Neuron (in vitro differentiated cells): ENCODE results near the gene RBM46.
"Not testable (repeated sequence)": the region's sequence is repeated elsewhere in the genome, so short reads cannot be mapped to it uniquely, and the experiment has no call there.

Experiments
- H2AFZ ChIP-seq: one replicate; pipeline ENCODE4 v1.6.1; 2013; ENCODE audit warnings: low read depth, mild to moderate bottlenecking, inconsistent platforms, low read length, moderate library complexity
- H3K27me3 ChIP-seq: one replicate; pipeline ENCODE4 v1.6.1; 2013; ENCODE audit warnings: low read length; ENCODE audit not compliant: insufficient read depth
- H3K36me3 ChIP-seq: one replicate; pipeline ENCODE4 v1.6.1; 2013; ENCODE audit warnings: low read length; ENCODE audit not compliant: insufficient read depth
- H3K4me1 ChIP-seq: one replicate; pipeline ENCODE4 v1.6.1; 2013; ENCODE audit warnings: low read length; ENCODE audit not compliant: insufficient read depth
- H3K4me3 ChIP-seq: 2 replicates; pipeline ENCODE4 v1.5.1; 2013; ENCODE audit warnings: mild to moderate bottlenecking, low read length, moderate library complexity
- H3K9me3 ChIP-seq: one replicate; pipeline ENCODE4 v1.6.1; 2013; ENCODE audit warnings: low read length

The RBM46 gene

GRCh38 chr4:154868414-154869194 is 87.5 kb downstream of the RBM46 start:
- H3K4me1 ChIP-seq, result no peaks in the 10 kb centered on the region
- no peak overlapping the region for H2AFZ ChIP-seq
- no peak overlapping the region for H3K4me3 ChIP-seq
- H3K27me3 ChIP-seq, result no peaks in the 10 kb centered on the region
- no peaks in the 10 kb centered on the region for H3K9me3 ChIP-seq
- H3K36me3 ChIP-seq, result no peaks in the 10 kb centered on the region

- Histone ChIP-seq H3K36me3 (no peaks in the 10 kb centered on the region), H2AFZ (no peak overlapping the region), H3K4me3 (no peak overlapping the region), H3K9me3 (no peaks in the 10 kb centered on the region), H3K27me3 (no peaks in the 10 kb centered on the region), H3K4me1 (no peaks in the 10 kb centered on the region)
These were observed 88.2 kb downstream of the RBM46 start for GRCh38 chr4:154869301-154869700.

- no peaks in the 10 kb centered on the region for H3K36me3 ChIP-seq
- no peaks in the 10 kb centered on the region for H3K9me3 ChIP-seq
- H3K4me3 ChIP-seq, result no peak overlapping the region
- no peaks in the 10 kb centered on the region for H3K4me1 ChIP-seq
- H2AFZ ChIP-seq, result no peak overlapping the region
- no peaks in the 10 kb centered on the region for H3K27me3 ChIP-seq
These were observed 91.1 kb downstream of the RBM46 start for GRCh38 chr4:154872198-154872597.

- H3K36me3 ChIP-seq, H3K4me3 ChIP-seq, H3K9me3 ChIP-seq, H3K4me1 ChIP-seq, H2AFZ ChIP-seq, H3K27me3 ChIP-seq: not testable (repeated sequence)
These were observed 93.0 kb downstream of the RBM46 start for GRCh38 chr4:154874049-154874448.

- no peaks in the 10 kb centered on the region for H3K4me1 ChIP-seq
- no peaks in the 10 kb centered on the region for H3K27me3 ChIP-seq
- no peak overlapping the region for H2AFZ ChIP-seq
- H3K36me3 ChIP-seq, result no peaks in the 10 kb centered on the region
- H3K4me3 ChIP-seq, result no peak overlapping the region
- no peaks in the 10 kb centered on the region for H3K9me3 ChIP-seq
These were observed 96.2 kb downstream of the RBM46 start for GRCh38 chr4:154877110-154877760.
